HepG2 (cell line): ENCODE results near the gene ZSCAN32. TPM values are rescaled to one million over a fixed set of nuclear protein-coding genes. Genes with fewer than 3 reads are reported as not detected.

Experiments
- FUBP1 ChIP-seq: sonication (generic); formaldehyde crosslinking; IDR thresholded peaks from 2 replicates; pipeline ENCODE4 v1.5.1; 2020; ENCODE audit warnings: missing genetic modification reagents, mild to moderate bottlenecking, borderline replicate concordance
- HBP1 ChIP-seq: IDR thresholded peaks from 2 replicates; pipeline ENCODE4 v1.6.1; 2016; ENCODE audit warnings: low read depth, control low read depth
- HDAC6 ChIP-seq: fragments of 200-600 bp; sonication (generic); IDR thresholded peaks from 2 replicates; pipeline ENCODE4 v1.7.0; 2017; ENCODE audit warnings: mild to moderate bottlenecking, antibody characterized with exemption, low read length, low read depth
- HNRNPH1 ChIP-seq: fragments of 200-400 bp; formaldehyde crosslinking; optimal IDR thresholded peaks from 2 replicates; pipeline ENCODE3; 2017; ENCODE audit warnings: mild to moderate bottlenecking, low read depth, low read length
- KAT8 ChIP-seq: IDR thresholded peaks from 2 replicates; pipeline ENCODE4 v1.6.1; 2016; ENCODE audit warnings: missing genetic modification reagents, missing compliant biosample characterization
- LRRFIP1 ChIP-seq: sonication (generic); formaldehyde crosslinking; conservative IDR thresholded peaks from 2 replicates; pipeline ENCODE4 v1.4.0; 2020; ENCODE audit warnings: missing genetic modification reagents
- MIXL1 ChIP-seq: IDR thresholded peaks from 2 replicates; pipeline ENCODE4 v1.6.1; 2016
- MYNN ChIP-seq: sonication (generic); formaldehyde crosslinking; IDR thresholded peaks from 2 replicates; pipeline ENCODE4 v1.4.0; 2020; ENCODE audit warnings: mild to moderate bottlenecking, low read depth, missing genetic modification reagents
- PHF5A ChIP-seq: IDR thresholded peaks from one replicate; pipeline ENCODE4 v1.6.1; 2018; ENCODE audit warnings: low read depth, missing genetic modification reagents; ENCODE audit not compliant: unreplicated experiment
- PRMT3 ChIP-seq: sonication (generic); formaldehyde crosslinking; IDR thresholded peaks from 2 replicates; pipeline ENCODE4 v1.8.1; 2022; ENCODE audit warnings: low read depth, mild to moderate bottlenecking, moderate library complexity, missing genetic modification reagents, borderline replicate concordance
- RARA ChIP-seq: IDR thresholded peaks from 2 replicates; pipeline ENCODE4 v1.6.1; 2016; ENCODE audit warnings: missing genetic modification reagents, missing compliant biosample characterization
- SIX1 ChIP-seq: sonication (generic); formaldehyde crosslinking; IDR thresholded peaks from 2 replicates; pipeline ENCODE4 v1.4.0; 2020; ENCODE audit warnings: missing genetic modification reagents, borderline replicate concordance
- SMAD9 ChIP-seq: sonication (generic); formaldehyde crosslinking; IDR thresholded peaks from 2 replicates; pipeline ENCODE4 v1.5.1; 2020; ENCODE audit warnings: mild to moderate bottlenecking, missing genetic modification reagents
- STAG1 ChIP-seq: sonication (generic); formaldehyde crosslinking; IDR thresholded peaks from 2 replicates; pipeline ENCODE4 v1.4.0; 2020; ENCODE audit warnings: missing genetic modification reagents
- ZNF10 ChIP-seq: sonication (generic); formaldehyde crosslinking; IDR thresholded peaks from 2 replicates; pipeline ENCODE4 v1.4.0; 2020; ENCODE audit warnings: mild to moderate bottlenecking, low read depth, missing genetic modification reagents, borderline replicate concordance
- ZNF143 ChIP-seq: sonication (generic); formaldehyde crosslinking; IDR thresholded peaks from 2 replicates; pipeline ENCODE4 v1.4.0; 2020; ENCODE audit warnings: missing genetic modification reagents
- ZNF382 ChIP-seq: sonication (generic); formaldehyde crosslinking; IDR thresholded peaks from 2 replicates; pipeline ENCODE4 v1.5.0; 2020; ENCODE audit warnings: missing genetic modification reagents, mild to moderate bottlenecking, borderline replicate concordance
- ZNF598 ChIP-seq: sonication (generic); formaldehyde crosslinking; IDR thresholded peaks from 2 replicates; pipeline ENCODE4 v1.5.1; 2020; ENCODE audit warnings: mild to moderate bottlenecking, missing genetic modification reagents, borderline replicate concordance
- ZSCAN29 ChIP-seq: sonication (generic); formaldehyde crosslinking; conservative IDR thresholded peaks from 2 replicates; pipeline ENCODE4 v1.4.0; 2020; ENCODE audit warnings: mild to moderate bottlenecking, missing genetic modification reagents
- polyA plus RNA-seq, 8 experiments: library from polyadenylated mRNA; depleted of rRNA in 3 of 8; stranded (reverse) in 7 of 8; unstranded in 1 of 8; fragments of >200 nt; fragmentation: Illumina TruSeq in 4 of 8; extraction: Trizol in 4 of 8; gene quantifications; 2 replicates each; pipeline versions ENCODE4 v1.2.1 to v1.2.3, GENCODE V29; 2011 to 2016; ENCODE audit warnings: low read depth in 4 of 8, missing spikeins in 1 of 8, mixed read lengths in 1 of 8; ENCODE audit not compliant: insufficient read depth in 1 of 8
- total RNA-seq, 5 experiments: library from RNA; depleted of rRNA; stranded (reverse); fragments of >200 nt; fragmentation: Illumina TruSeq; extraction: Trizol; gene quantifications; 2 replicates each; pipeline ENCODE4 v1.2.3, GENCODE V29; 2016; ENCODE audit warnings: low read depth in 1 of 5

The ZSCAN32 gene
- total and polyA plus RNA-seq, 2 of the 13 experiments (the other 11 are each of a cell fraction or from before 2014, with no cell fraction given) = 10.7 to 12.8 TPM

- TF ChIP-seq SMAD9 (CRISPR knock-in tag) (peak; percentile 71; the same call in 1 of the 2 replicates), LRRFIP1 (CRISPR knock-in tag) (no peak), RARA (CRISPR knock-in tag) (peak; percentile 65), ZNF382 (CRISPR knock-in tag) (no peak), STAG1 (CRISPR knock-in tag) (peak; percentile 9; the same call in 1 of the 2 replicates), SIX1 (CRISPR knock-in tag) (no peak; the same call in 1 of the 2 replicates), PRMT3 (0 out of 2 replicates have a peak, but pooled peaks have one; percentile 72), ZNF143 (CRISPR knock-in tag) (peak; percentile 99), FUBP1 (CRISPR knock-in tag) (no peak), ZNF598 (CRISPR knock-in tag) (peak; percentile 93), MYNN (CRISPR knock-in tag) (no peak; the same call in 1 of the 2 replicates), ZNF10 (CRISPR knock-in tag) (no peak), ZSCAN29 (CRISPR knock-in tag) (no peak), KAT8 (CRISPR knock-in tag) (peak; percentile 87), PHF5A (CRISPR knock-in tag) (peak; percentile 34), HNRNPH1 (no peak), MIXL1 (CRISPR knock-in tag) (peak; percentile 54; the same call in 1 of the 2 replicates), HDAC6 (no peak), HBP1 (CRISPR knock-in tag) (peak; percentile 68)
These were observed at the start of gene ZSCAN32, which contains the start of gene ZNF174 (continued) for GRCh38 chr16:3400779-3401688.
